Measurements from ENCODE around the gene TPRG1. TPM values are rescaled to one million over a fixed set of nuclear protein-coding genes. Genes with fewer than 3 reads are reported as not detected.

TPRG1 gene
- total RNA-seq, 1 experiment from 2014 or later: 2.0 TPM

GRCh38 chr3:189278221-189278620 lies 106.5 kb downstream of the TPRG1 start:
- no peak for DNase-seq (ENCODE audit: low read depth)

- no peak for DNase-seq (ENCODE audit: low read depth)
Observed at GRCh38 chr3:189282189-189282588, 110.4 kb downstream of the TPRG1 start.

GRCh38 chr3:189282741-189283140 lies 111.0 kb downstream of the TPRG1 start:
- no peak for DNase-seq (ENCODE audit: low read depth)

GRCh38 chr3:189286188-189286587 lies 114.4 kb downstream of the TPRG1 start:
- DNase-seq (ENCODE audit: low read depth): no peak

GRCh38 chr3:189286916-189287315 lies 115.1 kb downstream of the TPRG1 start:
- no peak for DNase-seq (ENCODE audit: low read depth)

- DNase-seq (ENCODE audit: low read depth): no peak
Observed at GRCh38 chr3:189288348-189289235, 116.8 kb downstream of the TPRG1 start.

- DNase-seq (ENCODE audit: low read depth): no peak
Observed at GRCh38 chr3:189289251-189289650, 117.5 kb downstream of the TPRG1 start.

GRCh38 chr3:189292667-189293484 lies 121.1 kb downstream of the TPRG1 start:
- DNase-seq (ENCODE audit: low read depth): peak; percentile 75

GRCh38 chr3:189294649-189295048 lies 122.9 kb downstream of the TPRG1 start:
- no peak for DNase-seq (ENCODE audit: low read depth)

- DNase-seq (ENCODE audit: low read depth): no peak
Observed at GRCh38 chr3:189295089-189295488, 123.3 kb downstream of the TPRG1 start.

GRCh38 chr3:189297932-189298331 lies 126.2 kb downstream of the TPRG1 start:
- no peak for DNase-seq (ENCODE audit: low read depth)

GRCh38 chr3:189298469-189299375 lies 127.0 kb downstream of the TPRG1 start:
- no peak for DNase-seq (ENCODE audit: low read depth)

GRCh38 chr3:189300345-189300744 lies 128.6 kb downstream of the TPRG1 start:
- DNase-seq (ENCODE audit: low read depth): no peak

- no peak for DNase-seq (ENCODE audit: low read depth)
Observed at GRCh38 chr3:189301479-189301878, 129.7 kb downstream of the TPRG1 start.

- peak; percentile 45 for DNase-seq (ENCODE audit: low read depth)
Observed at GRCh38 chr3:189303584-189303983, 131.8 kb downstream of the TPRG1 start.

GRCh38 chr3:189304465-189305351 lies 132.9 kb downstream of the TPRG1 start:
- peak; percentile 92 for DNase-seq (ENCODE audit: low read depth)

GRCh38 chr3:189305412-189305811 lies 133.6 kb downstream of the TPRG1 start:
- DNase-seq (ENCODE audit: low read depth): peak; percentile 51

GRCh38 chr3:189307963-189308362 lies 136.2 kb downstream of the TPRG1 start:
- DNase-seq (ENCODE audit: low read depth): peak; percentile 39

- no peak for DNase-seq (ENCODE audit: low read depth)
Observed at GRCh38 chr3:189308608-189309007, 136.8 kb downstream of the TPRG1 start.

- DNase-seq (ENCODE audit: low read depth): peak; percentile 38
Observed at GRCh38 chr3:189309400-189309975, 137.7 kb downstream of the TPRG1 start.

Data from RPMI7951 (cell line).